Breast epithelium (tissue), 3 donors: ENCODE data around the gene NUDT2.
"Not testable (repeated sequence)": the region's sequence is repeated elsewhere in the genome, so short reads cannot be mapped to it uniquely, and the experiment has no call there.

Experiments used
- POLR2A ChIP-seq: fragments of 450-650 bp; IDR thresholded peaks from one replicate; pipeline ENCODE4 v1.6.1; 2016; ENCODE audit warnings: antibody characterized with exemption, mild to moderate bottlenecking, moderate library complexity
- TF ChIP-seq, protein P1 (sequence below), 3 donors: fragments of 450-650 bp; IDR thresholded peaks; one replicate each; pipeline ENCODE4 v1.5.1; 2016 to 2017; ENCODE audit warnings: antibody characterized with exemption in 3 of 3, mild to moderate bottlenecking in 3 of 3, moderate library complexity in 3 of 3

DNA sequence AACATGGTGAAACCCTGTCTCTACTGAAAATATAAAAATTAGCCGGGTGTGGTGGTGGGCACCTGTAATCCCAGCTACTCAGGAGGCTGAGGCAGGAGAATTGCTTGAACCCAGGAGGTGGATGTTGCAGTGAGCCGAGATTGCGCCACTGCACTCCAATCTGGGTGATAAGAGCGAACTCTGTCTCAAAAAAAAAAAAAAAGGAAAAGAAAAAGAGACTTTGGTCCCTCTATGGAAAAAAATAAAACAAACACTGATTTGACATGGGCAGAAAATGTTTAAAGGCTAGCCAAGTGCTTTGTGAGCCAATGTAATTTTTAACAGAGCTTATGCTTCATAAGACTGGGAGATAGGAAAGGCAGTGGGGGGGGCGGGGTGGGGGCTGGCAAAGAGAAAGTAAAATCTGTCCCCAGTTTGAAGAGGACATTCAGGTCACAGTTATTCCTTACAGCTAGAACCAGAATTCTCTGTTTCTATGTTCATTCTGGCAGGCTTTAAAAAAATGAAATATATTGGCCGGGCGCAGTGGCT, 22.8 kb downstream of the NUDT2 start:
- TF ChIP-seq, protein P1, sequence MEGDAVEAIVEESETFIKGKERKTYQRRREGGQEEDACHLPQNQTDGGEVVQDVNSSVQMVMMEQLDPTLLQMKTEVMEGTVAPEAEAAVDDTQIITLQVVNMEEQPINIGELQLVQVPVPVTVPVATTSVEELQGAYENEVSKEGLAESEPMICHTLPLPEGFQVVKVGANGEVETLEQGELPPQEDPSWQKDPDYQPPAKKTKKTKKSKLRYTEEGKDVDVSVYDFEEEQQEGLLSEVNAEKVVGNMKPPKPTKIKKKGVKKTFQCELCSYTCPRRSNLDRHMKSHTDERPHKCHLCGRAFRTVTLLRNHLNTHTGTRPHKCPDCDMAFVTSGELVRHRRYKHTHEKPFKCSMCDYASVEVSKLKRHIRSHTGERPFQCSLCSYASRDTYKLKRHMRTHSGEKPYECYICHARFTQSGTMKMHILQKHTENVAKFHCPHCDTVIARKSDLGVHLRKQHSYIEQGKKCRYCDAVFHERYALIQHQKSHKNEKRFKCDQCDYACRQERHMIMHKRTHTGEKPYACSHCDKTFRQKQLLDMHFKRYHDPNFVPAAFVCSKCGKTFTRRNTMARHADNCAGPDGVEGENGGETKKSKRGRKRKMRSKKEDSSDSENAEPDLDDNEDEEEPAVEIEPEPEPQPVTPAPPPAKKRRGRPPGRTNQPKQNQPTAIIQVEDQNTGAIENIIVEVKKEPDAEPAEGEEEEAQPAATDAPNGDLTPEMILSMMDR (IDR thresholded peaks at IDR 0.05): not testable (repeated sequence)
- TF ChIP-seq POLR2A: not testable (repeated sequence)
